Transverse colon (tissue), 4 donors: ENCODE data around the gene ELANE. TPM values are rescaled to one million over a fixed set of nuclear protein-coding genes. Genes with fewer than 3 reads are reported as not detected.
A peak's percentile ranks its signal among the peaks of the same experiment; 100 is the strongest.

Source experiments
- DNase-seq: peaks from one replicate; pipeline ENCODE4 v3.0.0-alpha.2; 2019
- H3K27ac ChIP-seq, 4 donors: fragments of 200-600 bp; sonication (generic); 2 replicates each; pipeline ENCODE4 v1.5.1; 2016 to 2018; ENCODE audit warnings: inconsistent platforms in 4 of 4
- H3K27me3 ChIP-seq: fragments of 200-600 bp; sonication (generic); 2 replicates; pipeline ENCODE4 v1.5.1; 2017; ENCODE audit warnings: inconsistent platforms
- H3K36me3 ChIP-seq, 4 donors: fragments of 200-600 bp; sonication (generic); 2 replicates each; pipeline ENCODE4 v1.5.1; 2017 to 2019; ENCODE audit warnings: inconsistent platforms in 4 of 4
- H3K4me1 ChIP-seq, 4 donors: fragments of 200-600 bp; sonication (generic); 2 replicates each; pipeline ENCODE4 v1.5.1; 2017 to 2020; ENCODE audit warnings: inconsistent platforms in 4 of 4
- H3K4me3 ChIP-seq, 4 donors: fragments of 200-600 bp; sonication (generic); 1 replicate in 1 of 4; 2 replicates in 3 of 4; pipeline versions ENCODE4 v1.5.1 to v1.6.1; 2017 to 2019; ENCODE audit warnings: inconsistent platforms in 4 of 4
- H3K9me3 ChIP-seq, 2 donors: fragments of 200-600 bp; sonication (generic); 2 replicates each; pipeline ENCODE4 v1.5.1; 2017 to 2019; ENCODE audit warnings: inconsistent platforms in 2 of 2
- EP300 ChIP-seq: sonication (generic); formaldehyde crosslinking; IDR thresholded peaks from one replicate; pipeline ENCODE4 v1.6.1; 2017; ENCODE audit warnings: antibody characterized with exemption, low read depth
- POLR2A ChIP-seq: fragments of 450-650 bp; IDR thresholded peaks from one replicate; pipeline ENCODE4 v1.6.1; 2016; ENCODE audit warnings: antibody characterized with exemption, mild to moderate bottlenecking, moderate library complexity
- POLR2AphosphoS5 ChIP-seq, 3 donors: sonication (generic); formaldehyde crosslinking; IDR thresholded peaks; one replicate each; pipeline ENCODE4 v1.6.1; 2016; ENCODE audit warnings: antibody characterized with exemption in 3 of 3
- WGBS, 2 donors: methylation state at CpG; one replicate each; pipeline ENCODE4 v1.1.5; 2018; ENCODE audit warnings: low coverage in 1 of 2; 5-methylcytosine and 5-hydroxymethylcytosine counted together
- in situ Hi-C, 4 donors: fragments of 200-750 bp; cut with MboI; loops; one replicate each; pipeline versions ENCODE4 v1.15.0 to v1.15.1; 2017; ENCODE audit warnings: low sequenced_read_pairs in 3 of 4, low pct_ligation_motif_present in 1 of 4, low pct_unique_long_range_greater_than_20kb in 1 of 4
- intact Hi-C: fragments of 100-400 bp; cut with DNase I; formaldehyde crosslinking; loops from one replicate; pipeline ENCODE4 v1.15.1; 2023; ENCODE audit warnings: low total_unique reads
- total RNA-seq, 4 donors: library from RNA; depleted of rRNA; stranded (reverse); fragments of >200 nt; gene quantifications; one replicate each; pipeline ENCODE4 v1.1.0, GENCODE V29; 2016
- TF ChIP-seq, protein P1 (sequence below), 5 experiments: fragments of 200-600 bp in 3 of 5; fragments of 450-650 bp in 2 of 5; sonication (generic) in 3 of 5; IDR thresholded peaks; 1 replicate in 2 of 5; 2 replicates in 3 of 5; pipeline ENCODE4 v1.5.1; 2016 to 2017; ENCODE audit warnings: antibody characterized with exemption in 5 of 5, inconsistent platforms in 3 of 5, mild to moderate bottlenecking in 2 of 5, moderate library complexity in 1 of 5

ELANE gene
- total RNA-seq, 4 donors from 2014 or later, result 0.79 to 2.2 TPM; not detected in 2

DNA sequence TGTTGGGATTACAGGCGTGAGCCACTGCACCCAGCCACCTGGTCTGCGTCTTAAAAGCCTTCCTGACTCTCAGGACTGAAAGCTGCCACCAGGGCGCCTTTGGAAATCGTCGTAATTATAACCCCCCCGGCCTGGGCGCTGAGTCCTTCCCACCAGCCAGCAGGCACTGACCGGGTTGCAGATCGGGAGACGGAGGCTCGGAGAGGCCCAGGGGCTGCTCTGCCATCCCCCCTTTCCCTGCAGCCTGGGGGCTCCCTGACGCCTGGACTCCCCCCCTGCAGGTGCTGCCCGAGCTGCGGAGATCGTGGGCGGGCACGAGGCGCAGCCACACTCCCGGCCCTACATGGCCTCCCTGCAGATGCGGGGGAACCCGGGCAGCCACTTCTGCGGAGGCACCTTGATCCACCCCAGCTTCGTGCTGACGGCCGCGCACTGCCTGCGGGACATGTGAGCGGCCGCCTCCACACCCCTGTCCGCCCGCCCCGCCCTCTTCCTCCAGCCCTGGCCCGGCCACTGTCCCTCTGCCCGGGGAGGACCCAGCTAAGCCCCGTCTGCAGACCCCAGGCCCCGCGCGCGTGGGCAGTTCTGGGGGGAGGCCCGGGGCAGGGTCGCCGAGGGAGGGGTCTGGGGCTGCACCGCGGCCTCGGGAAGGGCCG, 8.8 kb upstream of the ELANE start:
- in situ Hi-C loops (no loop called here), intact Hi-C loops (loop anchor here (10.0 kb wide), 1 partner anchor 69 kb away; no protein-coding TSS in a partner anchor)
- H3K4me3 ChIP-seq, result peak overlapping the region in 1 of 4 donors; percentile 18
- peaks cover 94% of the 10 kb centered on the region for H3K27me3 ChIP-seq
- H3K36me3 ChIP-seq, result no peaks in the 10 kb centered on the region
- TF ChIP-seq, protein P1, sequence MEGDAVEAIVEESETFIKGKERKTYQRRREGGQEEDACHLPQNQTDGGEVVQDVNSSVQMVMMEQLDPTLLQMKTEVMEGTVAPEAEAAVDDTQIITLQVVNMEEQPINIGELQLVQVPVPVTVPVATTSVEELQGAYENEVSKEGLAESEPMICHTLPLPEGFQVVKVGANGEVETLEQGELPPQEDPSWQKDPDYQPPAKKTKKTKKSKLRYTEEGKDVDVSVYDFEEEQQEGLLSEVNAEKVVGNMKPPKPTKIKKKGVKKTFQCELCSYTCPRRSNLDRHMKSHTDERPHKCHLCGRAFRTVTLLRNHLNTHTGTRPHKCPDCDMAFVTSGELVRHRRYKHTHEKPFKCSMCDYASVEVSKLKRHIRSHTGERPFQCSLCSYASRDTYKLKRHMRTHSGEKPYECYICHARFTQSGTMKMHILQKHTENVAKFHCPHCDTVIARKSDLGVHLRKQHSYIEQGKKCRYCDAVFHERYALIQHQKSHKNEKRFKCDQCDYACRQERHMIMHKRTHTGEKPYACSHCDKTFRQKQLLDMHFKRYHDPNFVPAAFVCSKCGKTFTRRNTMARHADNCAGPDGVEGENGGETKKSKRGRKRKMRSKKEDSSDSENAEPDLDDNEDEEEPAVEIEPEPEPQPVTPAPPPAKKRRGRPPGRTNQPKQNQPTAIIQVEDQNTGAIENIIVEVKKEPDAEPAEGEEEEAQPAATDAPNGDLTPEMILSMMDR (IDR thresholded peaks at IDR 0.05), result peak in 1 of 5 experiments; percentile 17
- no peak for TF ChIP-seq POLR2A
- TF ChIP-seq POLR2AphosphoS5 (IDR thresholded peaks at IDR 0.05), result no peak
- no peak for TF ChIP-seq EP300
- H3K4me1 ChIP-seq, result peaks cover 6 to 17% (median 11%) of the 10 kb centered on the region in 4 donors
- no peak for DNase-seq
- WGBS, 2 donors, result 3% methylated on average over 32 of the region's 46 CpGs; no CpG with 5 or more reads in 1 of the 2 donors
- no peak overlapping the region for H3K27ac ChIP-seq
- no peaks in the 10 kb centered on the region for H3K9me3 ChIP-seq

DNA sequence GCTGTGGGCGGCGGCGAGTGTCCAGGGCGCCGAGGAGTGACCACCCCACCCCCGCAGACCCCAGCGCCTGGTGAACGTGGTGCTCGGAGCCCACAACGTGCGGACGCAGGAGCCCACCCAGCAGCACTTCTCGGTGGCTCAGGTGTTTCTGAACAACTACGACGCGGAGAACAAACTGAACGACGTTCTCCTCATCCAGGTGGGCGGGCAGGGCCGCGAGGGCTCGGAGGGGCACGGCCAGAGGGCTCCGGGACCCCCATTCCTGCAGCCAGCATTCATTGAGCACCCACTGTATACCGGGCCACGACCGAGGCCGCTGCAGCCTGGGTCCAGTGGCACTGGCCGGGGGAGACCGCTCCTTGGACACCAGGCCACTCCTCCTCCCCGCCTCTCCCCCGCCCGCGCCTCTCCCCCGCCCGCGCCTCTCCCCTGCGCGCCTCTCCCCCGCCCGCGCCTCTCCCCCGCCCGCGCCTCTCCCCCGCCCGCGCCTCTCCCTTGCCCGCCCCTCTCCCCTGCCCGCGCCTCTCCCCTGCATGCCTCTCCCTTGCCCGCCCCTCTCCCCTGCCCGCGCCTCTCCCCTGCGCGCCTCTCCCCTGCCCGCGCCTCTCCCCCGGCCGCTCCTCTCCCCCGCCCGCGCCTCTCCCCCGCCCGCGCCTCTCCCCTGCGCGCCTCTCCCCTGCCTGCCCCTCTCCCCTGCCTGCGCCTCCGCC, 8.1 kb upstream of the ELANE start:
- H3K4me1 ChIP-seq, result peaks cover 6 to 17% (median 11%) of the 10 kb centered on the region in 4 donors
- WGBS, 2 donors, result 18% methylated on average over 27 of the region's 70 CpGs; no CpG with 5 or more reads in 1 of the 2 donors
- in situ Hi-C loops (no loop called here), intact Hi-C loops (loop anchor here (10.0 kb wide), 1 partner anchor 69 kb away; no protein-coding TSS in a partner anchor)
- H3K27ac ChIP-seq, result no peak overlapping the region
- peak overlapping the region in 1 of 4 donors; percentile 18 for H3K4me3 ChIP-seq
- H3K9me3 ChIP-seq, result no peaks in the 10 kb centered on the region
- no peak for DNase-seq
- TF ChIP-seq, protein P1 (IDR thresholded peaks at IDR 0.05), result no peak
- TF ChIP-seq POLR2AphosphoS5 (IDR thresholded peaks at IDR 0.05) (no peak), POLR2A (no peak)
- H3K27me3 ChIP-seq, result peaks cover 93% of the 10 kb centered on the region
- no peaks in the 10 kb centered on the region for H3K36me3 ChIP-seq

DNA sequence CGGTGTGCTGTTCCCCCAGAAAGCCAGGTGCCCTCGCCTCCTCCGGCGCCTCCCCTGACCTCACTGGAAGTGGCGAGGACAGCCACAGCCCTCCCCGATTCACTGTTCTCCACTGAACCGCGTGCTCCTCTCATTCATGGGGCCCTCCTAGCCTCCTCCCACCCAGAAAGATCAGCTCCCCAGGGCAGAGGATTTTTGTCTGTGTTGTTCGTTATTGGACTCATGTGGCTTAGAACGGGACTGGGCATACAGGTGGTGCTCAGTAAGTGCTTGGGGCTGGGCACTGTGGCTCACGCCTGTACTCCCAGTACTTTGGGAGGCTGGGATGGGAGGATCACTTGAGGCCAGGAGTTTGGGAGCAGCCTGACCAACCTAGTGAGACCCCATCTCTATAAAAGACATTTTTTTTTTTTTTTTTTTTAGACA, 7.5 kb upstream of the ELANE start:
- Histone ChIP-seq H3K4me3 (no peak overlapping the region), H3K4me1 (peaks cover 6 to 17% (median 11%) of the 10 kb centered on the region in 4 donors), H3K36me3 (no peaks in the 10 kb centered on the region), H3K9me3 (no peaks in the 10 kb centered on the region), H3K27me3 (peaks cover 91% of the 10 kb centered on the region), H3K27ac (no peak overlapping the region)
- 22 to 41% methylated on average over 3 to 10 of the region's 11 CpGs for WGBS, 2 donors
- TF ChIP-seq EP300 (no peak), POLR2AphosphoS5 (IDR thresholded peaks at IDR 0.05) (no peak), POLR2A (no peak)
- TF ChIP-seq, protein P1 (IDR thresholded peaks at IDR 0.05), result no peak
- DNase-seq, result no peak
- in situ Hi-C loops, result no loop called here
- intact Hi-C loops, result loop anchor here (10.0 kb wide), 1 partner anchor 70 kb away; no protein-coding TSS in a partner anchor

GRCh38 chr19:845707-846521, 6.2 kb upstream of the ELANE start:
- Histone ChIP-seq H3K9me3 (no peaks in the 10 kb centered on the region), H3K27ac (no peak overlapping the region), H3K36me3 (no peaks in the 10 kb centered on the region), H3K4me3 (no peak overlapping the region), H3K27me3 (peaks cover 89% of the 10 kb centered on the region), H3K4me1 (peaks cover 6 to 20% (median 13%) of the 10 kb centered on the region in 4 donors)
- intact Hi-C loops (loop anchor here (10.0 kb wide), 1 partner anchor 71 kb away; no protein-coding TSS in a partner anchor), in situ Hi-C loops (no loop called here)
- no peak for DNase-seq
- TF ChIP-seq, protein P1 (IDR thresholded peaks at IDR 0.05), result no peak
- TF ChIP-seq POLR2AphosphoS5 (IDR thresholded peaks at IDR 0.05) (no peak), POLR2A (no peak), EP300 (no peak)
- WGBS, 2 donors, result 32 to 66% methylated on average over 3 to 36 of the region's 37 CpGs
